ENCODE measurements around the gene RALGDS. TPM values are rescaled to one million over a fixed set of nuclear protein-coding genes. Genes with fewer than 3 reads are reported as not detected.

Gene RALGDS
- total and polyA plus RNA-seq, 2 experiments from 2014 or later, result 8.6 to 20.3 TPM

- peaks cover 29% of the 10 kb centered on the region for H3K27me3 Mint-ChIP-seq (ENCODE audit: insufficient read depth, low read depth, poor library complexity)
- no peaks in the 10 kb centered on the region for H3K79me2 ChIP-seq (replicated peaks; ENCODE audit: insufficient read depth)
- no peak for TF ChIP-seq CREB1 (CRISPR knock-in tag; IDR thresholded peaks at IDR 0.05; ENCODE audit: low read depth)
- TF ChIP-seq, protein P1, sequence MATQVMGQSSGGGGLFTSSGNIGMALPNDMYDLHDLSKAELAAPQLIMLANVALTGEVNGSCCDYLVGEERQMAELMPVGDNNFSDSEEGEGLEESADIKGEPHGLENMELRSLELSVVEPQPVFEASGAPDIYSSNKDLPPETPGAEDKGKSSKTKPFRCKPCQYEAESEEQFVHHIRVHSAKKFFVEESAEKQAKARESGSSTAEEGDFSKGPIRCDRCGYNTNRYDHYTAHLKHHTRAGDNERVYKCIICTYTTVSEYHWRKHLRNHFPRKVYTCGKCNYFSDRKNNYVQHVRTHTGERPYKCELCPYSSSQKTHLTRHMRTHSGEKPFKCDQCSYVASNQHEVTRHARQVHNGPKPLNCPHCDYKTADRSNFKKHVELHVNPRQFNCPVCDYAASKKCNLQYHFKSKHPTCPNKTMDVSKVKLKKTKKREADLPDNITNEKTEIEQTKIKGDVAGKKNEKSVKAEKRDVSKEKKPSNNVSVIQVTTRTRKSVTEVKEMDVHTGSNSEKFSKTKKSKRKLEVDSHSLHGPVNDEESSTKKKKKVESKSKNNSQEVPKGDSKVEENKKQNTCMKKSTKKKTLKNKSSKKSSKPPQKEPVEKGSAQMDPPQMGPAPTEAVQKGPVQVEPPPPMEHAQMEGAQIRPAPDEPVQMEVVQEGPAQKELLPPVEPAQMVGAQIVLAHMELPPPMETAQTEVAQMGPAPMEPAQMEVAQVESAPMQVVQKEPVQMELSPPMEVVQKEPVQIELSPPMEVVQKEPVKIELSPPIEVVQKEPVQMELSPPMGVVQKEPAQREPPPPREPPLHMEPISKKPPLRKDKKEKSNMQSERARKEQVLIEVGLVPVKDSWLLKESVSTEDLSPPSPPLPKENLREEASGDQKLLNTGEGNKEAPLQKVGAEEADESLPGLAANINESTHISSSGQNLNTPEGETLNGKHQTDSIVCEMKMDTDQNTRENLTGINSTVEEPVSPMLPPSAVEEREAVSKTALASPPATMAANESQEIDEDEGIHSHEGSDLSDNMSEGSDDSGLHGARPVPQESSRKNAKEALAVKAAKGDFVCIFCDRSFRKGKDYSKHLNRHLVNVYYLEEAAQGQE (IDR thresholded peaks at IDR 0.05; ENCODE audit: unreplicated experiment), result no peak
- no peak for TF ChIP-seq POLR2AphosphoS5 (IDR thresholded peaks at IDR 0.05; ENCODE audit: low read depth)
- TF ChIP-seq, protein P2, sequence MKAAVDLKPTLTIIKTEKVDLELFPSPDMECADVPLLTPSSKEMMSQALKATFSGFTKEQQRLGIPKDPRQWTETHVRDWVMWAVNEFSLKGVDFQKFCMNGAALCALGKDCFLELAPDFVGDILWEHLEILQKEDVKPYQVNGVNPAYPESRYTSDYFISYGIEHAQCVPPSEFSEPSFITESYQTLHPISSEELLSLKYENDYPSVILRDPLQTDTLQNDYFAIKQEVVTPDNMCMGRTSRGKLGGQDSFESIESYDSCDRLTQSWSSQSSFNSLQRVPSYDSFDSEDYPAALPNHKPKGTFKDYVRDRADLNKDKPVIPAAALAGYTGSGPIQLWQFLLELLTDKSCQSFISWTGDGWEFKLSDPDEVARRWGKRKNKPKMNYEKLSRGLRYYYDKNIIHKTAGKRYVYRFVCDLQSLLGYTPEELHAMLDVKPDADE (IDR thresholded peaks at IDR 0.05), result no peak
- TF ChIP-seq JUNB (IDR thresholded peaks at IDR 0.05; ENCODE audit: unreplicated experiment), result no peak
- TF ChIP-seq, protein P3, sequence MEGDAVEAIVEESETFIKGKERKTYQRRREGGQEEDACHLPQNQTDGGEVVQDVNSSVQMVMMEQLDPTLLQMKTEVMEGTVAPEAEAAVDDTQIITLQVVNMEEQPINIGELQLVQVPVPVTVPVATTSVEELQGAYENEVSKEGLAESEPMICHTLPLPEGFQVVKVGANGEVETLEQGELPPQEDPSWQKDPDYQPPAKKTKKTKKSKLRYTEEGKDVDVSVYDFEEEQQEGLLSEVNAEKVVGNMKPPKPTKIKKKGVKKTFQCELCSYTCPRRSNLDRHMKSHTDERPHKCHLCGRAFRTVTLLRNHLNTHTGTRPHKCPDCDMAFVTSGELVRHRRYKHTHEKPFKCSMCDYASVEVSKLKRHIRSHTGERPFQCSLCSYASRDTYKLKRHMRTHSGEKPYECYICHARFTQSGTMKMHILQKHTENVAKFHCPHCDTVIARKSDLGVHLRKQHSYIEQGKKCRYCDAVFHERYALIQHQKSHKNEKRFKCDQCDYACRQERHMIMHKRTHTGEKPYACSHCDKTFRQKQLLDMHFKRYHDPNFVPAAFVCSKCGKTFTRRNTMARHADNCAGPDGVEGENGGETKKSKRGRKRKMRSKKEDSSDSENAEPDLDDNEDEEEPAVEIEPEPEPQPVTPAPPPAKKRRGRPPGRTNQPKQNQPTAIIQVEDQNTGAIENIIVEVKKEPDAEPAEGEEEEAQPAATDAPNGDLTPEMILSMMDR (conservative IDR thresholded peaks at IDR 0.05; ENCODE audit: low read depth in 2 of 2), result no peak
- TF ChIP-seq EZH2 (IDR thresholded peaks at IDR 0.05; ENCODE audit: low read depth, unreplicated experiment), result no peak
- TF ChIP-seq EZH2phosphoT487 (IDR thresholded peaks at IDR 0.05; ENCODE audit: unreplicated experiment), result no peak
- no peak overlapping the region for H3K27ac Mint-ChIP-seq
- no peaks in the 10 kb centered on the region for H3K9me3 Mint-ChIP-seq
- H2AFZ ChIP-seq, result no peak overlapping the region
- DNase-seq (ENCODE audit: low spot score) (no peak), ATAC-seq (no peak)
- no peak overlapping the region for H3K4me2 ChIP-seq
- no peaks in the 10 kb centered on the region for H3K9me2 ChIP-seq (ENCODE audit: insufficient read depth)
- H3F3A ChIP-seq (replicated peaks; ENCODE audit: low read depth), result no peaks in the 10 kb centered on the region
- no peak overlapping the region for H3K4me3 ChIP-seq
- H3K27me3 ChIP-seq (ENCODE audit: insufficient read depth), result peaks cover 10% of the 10 kb centered on the region; the same call in 1 of the 2 replicates
- H3K36me3 ChIP-seq (ENCODE audit: insufficient read depth), result no peaks in the 10 kb centered on the region
- H4K20me1 ChIP-seq (replicated peaks; ENCODE audit: insufficient read depth), result peaks cover 9% of the 10 kb centered on the region; the same call in 1 of the 2 replicates
- H3K4me1 Mint-ChIP-seq, result peaks cover 3% of the 10 kb centered on the region; the same call in 2 of the 3 replicates
- no peak overlapping the region for H3K27ac ChIP-seq (ENCODE audit: low read depth)
- no peaks in the 10 kb centered on the region for H3K4me1 ChIP-seq (ENCODE audit: insufficient read depth)
- H3K4me3 Mint-ChIP-seq, result no peak overlapping the region
- no peaks in the 10 kb centered on the region; the same call in 2 of the 3 replicates for H3K36me3 Mint-ChIP-seq (ENCODE audit: low read depth)
These were observed 5.8 kb upstream of the RALGDS start for GRCh38 chr9:133126697-133127339.
